ENCODE measurements around the gene NDUFV2.
"Not testable (repeated sequence)": the region's sequence is repeated elsewhere in the genome, so short reads cannot be mapped to it uniquely, and the experiment has no call there.

Gene NDUFV2

DNA sequence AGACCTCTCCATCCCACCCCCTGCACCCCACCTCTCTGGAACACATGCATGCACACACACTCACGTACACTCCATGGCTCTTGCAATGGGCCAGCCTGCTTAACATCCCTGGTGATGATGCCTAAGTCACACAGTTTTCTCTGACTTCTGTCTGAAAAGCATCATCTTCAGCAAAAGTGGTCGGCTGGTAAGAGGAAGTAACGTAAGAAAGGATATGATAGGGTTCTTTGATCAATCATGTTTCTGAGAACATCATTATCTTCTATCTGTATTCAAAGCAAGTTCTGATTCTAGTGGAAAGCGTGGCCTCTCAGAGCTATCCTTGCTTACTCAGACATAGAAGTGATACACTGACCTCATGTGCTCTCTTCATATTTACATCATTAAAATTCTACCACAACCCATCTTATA lies 11.4 kb upstream of the NDUFV2 start:
- no peak for DNase-seq (ENCODE audit: low spot score)

DNA sequence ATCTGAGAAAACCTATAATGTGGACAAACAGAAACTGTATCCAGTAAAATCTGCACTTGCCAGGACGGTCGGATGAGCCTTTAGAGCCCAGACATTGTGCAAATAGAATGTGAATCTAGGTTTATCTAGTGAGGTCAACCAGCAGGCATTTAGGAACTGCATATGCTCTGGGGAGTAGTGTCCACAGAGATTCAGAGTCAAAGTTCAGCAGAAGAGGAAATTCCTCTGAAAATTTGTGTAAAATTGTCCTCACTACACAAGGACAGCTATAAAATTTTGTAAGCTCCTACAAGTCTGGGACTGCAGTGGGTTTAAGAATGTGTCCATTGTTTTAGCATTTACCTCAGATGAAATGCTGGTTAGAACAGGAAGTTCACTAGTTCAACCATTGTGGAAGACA lies 9.8 kb upstream of the NDUFV2 start:
- DNase-seq (ENCODE audit: low spot score), result no peak

DNA sequence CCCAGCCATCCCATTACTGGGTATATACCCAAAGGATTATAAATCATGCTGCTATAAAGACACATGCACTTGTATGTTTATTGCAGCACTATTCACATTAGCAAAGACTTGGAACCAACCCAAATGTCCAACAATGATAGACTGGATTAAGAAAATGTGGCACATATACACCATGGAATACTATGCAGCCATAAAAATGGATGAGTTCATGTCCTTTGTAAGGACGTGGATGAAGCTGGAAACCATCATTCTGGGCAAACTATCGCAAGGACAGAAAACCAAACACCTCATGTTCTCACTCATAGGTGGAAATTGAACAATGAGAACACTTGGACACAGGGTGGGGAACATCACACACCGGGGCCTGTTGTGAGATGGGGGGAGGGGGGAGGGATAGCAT lies 9.4 kb upstream of the NDUFV2 start:
- not testable (repeated sequence) for DNase-seq (ENCODE audit: low spot score)

- peak; percentile 40 for DNase-seq (ENCODE audit: low spot score)
Observed at GRCh38 chr18:9094307-9095226, 7.9 kb upstream of the NDUFV2 start.

- no peak for DNase-seq (ENCODE audit: low spot score)
Observed at GRCh38 chr18:9095297-9096006, 7.0 kb upstream of the NDUFV2 start.

- DNase-seq (ENCODE audit: low spot score), result no peak
Observed at GRCh38 chr18:9096007-9096371, 6.5 kb upstream of the NDUFV2 start.

DNA sequence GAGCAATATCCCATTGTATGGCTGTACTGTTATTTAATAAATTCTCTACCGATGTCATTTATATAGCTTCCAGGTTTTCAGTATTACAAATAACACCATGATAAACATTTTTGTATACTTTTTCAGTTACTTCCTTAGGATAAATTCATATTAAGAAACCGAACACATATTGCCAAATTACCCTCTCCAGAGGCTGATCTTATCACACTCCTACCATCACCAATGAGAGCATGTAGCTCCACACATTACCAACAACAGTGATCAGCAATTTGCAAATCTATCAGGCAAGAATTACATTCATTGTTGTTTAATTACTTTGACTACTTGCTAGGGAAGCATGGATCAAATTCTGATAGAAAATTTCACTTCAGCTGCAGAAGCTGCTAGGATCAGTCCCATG lies 5.8 kb upstream of the NDUFV2 start:
- DNase-seq (ENCODE audit: low spot score), result no peak

DNA sequence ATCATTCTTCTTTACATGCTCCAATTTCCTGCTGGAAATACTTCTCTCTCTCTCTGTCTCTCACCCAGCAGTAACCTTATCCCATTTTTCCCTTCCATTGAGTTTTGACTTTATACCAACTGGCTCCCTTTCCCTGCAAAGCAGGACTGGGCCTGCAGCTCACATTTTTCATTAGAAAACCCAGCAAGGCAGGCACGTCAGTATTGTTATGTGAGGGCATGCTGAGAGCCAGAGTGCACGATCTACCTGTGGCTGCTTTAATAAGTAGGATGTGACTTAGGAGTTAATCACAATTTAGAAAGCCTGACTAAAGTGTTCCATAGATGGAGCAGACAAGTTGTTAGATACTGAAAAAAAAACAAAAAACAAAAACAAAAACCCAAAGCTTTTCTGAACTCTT lies 5.2 kb upstream of the NDUFV2 start:
- DNase-seq (ENCODE audit: low spot score), result no peak

DNA sequence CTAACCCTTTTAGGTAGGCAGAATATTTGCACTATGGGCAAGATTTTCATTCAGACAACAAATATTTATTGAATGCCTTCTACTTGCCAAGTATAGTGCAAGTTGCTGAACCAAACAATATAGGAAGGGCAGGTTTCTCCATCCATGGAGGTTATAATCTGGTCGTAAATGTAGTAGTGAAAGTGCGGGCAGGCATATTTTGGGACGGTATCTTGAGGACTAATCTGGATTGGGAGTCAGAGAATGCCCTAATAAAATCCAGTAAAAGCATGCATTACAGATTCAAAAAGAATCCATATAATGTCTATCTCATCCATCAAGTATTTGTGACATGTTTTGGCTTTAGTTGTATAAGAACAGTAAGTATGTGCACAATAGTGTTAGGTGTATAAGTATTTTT lies 1.7 kb upstream of the NDUFV2 start:
- DNase-seq (ENCODE audit: low spot score), result no peak

GRCh38 chr18:9101730-9102507 lies 580 bp upstream of the NDUFV2 start:
- peak; percentile 87 for DNase-seq (ENCODE audit: low spot score)

- DNase-seq (ENCODE audit: low spot score), result peak; percentile 11
Observed at GRCh38 chr18:9103376-9103873, 926 bp downstream of the NDUFV2 start.

DNA sequence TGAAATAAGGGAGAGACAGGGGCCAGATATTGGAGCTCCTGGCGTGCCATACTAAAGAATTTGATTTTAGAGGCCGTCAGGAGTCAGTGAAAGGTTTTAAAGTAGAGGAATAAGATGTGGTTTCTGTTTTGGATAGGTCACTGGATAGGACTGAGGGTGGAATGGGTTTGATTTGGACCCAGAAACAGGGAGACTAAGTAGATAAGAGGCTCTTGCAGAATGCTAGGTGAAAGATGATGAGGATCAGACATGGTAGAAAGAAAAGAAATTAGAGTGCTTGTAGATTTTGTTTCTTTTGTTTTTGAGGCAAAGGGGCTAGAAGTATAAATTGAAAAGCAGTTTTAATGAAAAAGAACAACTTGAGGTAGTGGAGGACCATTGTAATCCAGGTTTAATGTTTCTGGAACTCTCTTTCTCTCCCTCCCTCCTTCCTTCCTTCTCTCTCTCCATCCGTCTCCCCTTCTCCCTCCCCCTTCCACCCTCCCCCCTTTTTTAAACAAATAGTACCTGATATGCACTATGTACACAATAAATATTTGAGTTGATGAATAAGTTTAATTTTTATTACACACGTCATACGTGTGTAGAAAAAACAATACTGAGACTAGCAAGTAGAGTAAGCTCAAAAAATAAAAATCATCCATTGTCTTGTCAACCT lies 1.9 kb downstream of the NDUFV2 start:
- DNase-seq (ENCODE audit: low spot score), result no peak

DNA sequence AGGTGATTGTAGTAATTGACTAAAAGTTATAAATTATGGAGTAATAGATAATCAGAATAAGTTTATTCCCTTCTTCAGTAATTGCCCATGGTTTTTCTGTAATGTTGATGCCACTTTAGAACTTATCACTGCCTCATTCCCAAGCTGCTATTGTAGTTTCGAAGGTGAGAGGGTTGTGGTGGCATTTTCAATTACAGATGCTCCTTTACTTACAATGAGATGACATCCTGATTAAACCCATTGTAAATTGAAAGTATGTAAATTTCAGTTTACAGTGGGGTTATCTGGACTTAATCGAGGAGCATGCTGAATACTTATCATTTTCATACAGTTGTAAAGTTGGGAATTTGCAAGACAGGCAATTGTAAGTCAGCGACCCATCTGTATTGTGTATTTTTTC lies 2.9 kb downstream of the NDUFV2 start:
- no peak for DNase-seq (ENCODE audit: low spot score)

- DNase-seq (ENCODE audit: low spot score), result no peak
Observed at GRCh38 chr18:9106094-9106493, 3.6 kb downstream of the NDUFV2 start.

- no peak for DNase-seq (ENCODE audit: low spot score)
Observed at GRCh38 chr18:9106800-9107584, 4.5 kb downstream of the NDUFV2 start.

DNA sequence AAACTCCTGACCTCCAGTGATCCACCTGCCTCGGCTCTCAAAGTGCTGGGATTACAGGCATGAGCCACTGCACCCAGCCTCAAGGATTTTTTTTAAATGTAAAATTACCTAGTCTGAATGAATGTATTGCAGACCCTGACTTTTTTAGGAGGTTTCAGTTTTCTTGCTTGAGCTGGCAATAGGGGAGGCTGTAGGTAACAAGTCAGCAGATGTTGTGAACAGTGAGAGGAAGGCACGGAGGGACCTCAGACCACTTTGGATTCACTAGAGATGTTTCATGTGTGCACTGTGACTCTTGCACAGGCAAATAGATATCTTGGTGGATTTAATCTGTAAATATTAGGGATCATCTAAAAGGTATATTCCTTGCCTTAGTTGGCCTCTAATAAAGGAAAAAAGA lies 6.4 kb downstream of the NDUFV2 start:
- DNase-seq (ENCODE audit: low spot score), result no peak

DNA sequence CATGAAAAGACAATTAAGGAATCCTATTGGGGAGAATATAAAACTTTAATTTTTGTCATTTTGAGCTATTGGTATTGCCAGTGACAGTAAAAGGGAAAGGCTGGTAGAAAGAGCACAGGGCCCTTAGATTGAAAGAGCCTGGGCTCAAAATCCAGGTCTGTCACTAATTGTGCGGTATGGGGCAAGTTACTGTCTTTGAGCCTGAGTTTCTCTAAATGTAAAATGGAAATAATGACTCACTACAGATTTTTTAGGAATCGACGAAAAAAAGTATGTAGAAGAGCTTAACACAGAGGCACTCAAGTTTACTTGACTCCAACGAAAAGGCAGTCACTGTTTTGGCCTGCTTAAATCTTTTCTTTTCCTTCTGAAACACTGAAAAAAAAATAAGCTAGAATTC lies 7.0 kb downstream of the NDUFV2 start:
- DNase-seq (ENCODE audit: low spot score), result no peak

DNA sequence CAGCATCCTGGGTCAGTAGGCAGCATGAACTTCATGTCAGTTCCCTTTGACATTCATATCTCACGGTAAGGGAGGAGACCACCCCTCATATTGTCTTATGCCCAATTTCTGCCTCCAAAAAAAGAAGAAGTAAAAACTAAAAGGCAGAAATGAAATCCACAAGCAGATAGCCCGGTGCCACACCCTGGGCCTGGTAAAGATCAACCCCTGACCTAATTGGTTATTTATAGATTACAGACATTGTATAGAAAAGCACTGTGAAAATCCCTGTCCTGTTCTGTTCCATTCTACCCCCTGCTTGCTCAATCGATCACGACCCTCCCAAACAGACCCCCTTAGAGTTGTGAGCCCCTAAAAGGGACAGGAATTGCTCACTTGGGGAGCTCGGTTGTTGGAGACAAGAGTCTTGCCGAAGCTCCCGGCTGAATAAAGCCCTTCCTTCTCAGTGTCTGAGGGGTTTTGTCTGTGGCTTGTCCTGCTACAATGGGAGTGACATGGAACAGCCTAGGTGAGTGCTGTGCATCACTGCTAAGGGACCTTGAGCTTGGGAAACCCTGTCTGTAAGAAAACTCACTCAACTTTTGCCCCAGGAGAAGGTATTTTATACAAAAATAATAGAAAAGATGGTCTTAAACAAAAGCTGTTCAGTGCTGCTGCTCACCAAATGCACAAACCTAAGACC lies 11.1 kb downstream of the NDUFV2 start:
- DNase-seq (ENCODE audit: low spot score), result no peak

- no peak for DNase-seq (ENCODE audit: low spot score)
Observed at GRCh38 chr18:9115984-9116383, 13.5 kb downstream of the NDUFV2 start.

- DNase-seq (ENCODE audit: low spot score), result no peak
Observed at GRCh38 chr18:9117980-9118841, 15.7 kb downstream of the NDUFV2 start.

All from kidney tubule cell (primary cell).